SK-N-SH treated with all-trans-retinoic acid at 6 μM for 48 hours (cell line): ENCODE measurements around the gene ZNF805.

Source experiments
- ATAC-seq: fragments of 200-7000 bp; cut with Tn5 transposase; 3 replicates; pipeline ENCODE4 v1.9.1; 2020; ENCODE audit warnings: mild to moderate bottlenecking, moderate library complexity
- ARNTL ChIP-seq: fragments of 450-650 bp; formaldehyde crosslinking; IDR thresholded peaks from 2 replicates; pipeline ENCODE4 v1.5.0; 2020; ENCODE audit warnings: low read depth, mild to moderate bottlenecking, moderate library complexity, borderline replicate concordance
- BACH2 ChIP-seq: fragments of 250-450 bp; sonication (Bioruptor Pico); IDR thresholded peaks from 2 replicates; pipeline ENCODE4 v1.9.0; 2021; ENCODE audit warnings: mild to moderate bottlenecking, borderline replicate concordance
- CREB5 ChIP-seq: fragments of 250-450 bp; sonication (Bioruptor Pico); IDR thresholded peaks from 2 replicates; pipeline ENCODE4 v1.5.1; 2020; ENCODE audit warnings: low read depth, mild to moderate bottlenecking, moderate library complexity
- CSDC2 ChIP-seq: fragments of 250-450 bp; sonication (Bioruptor Pico); IDR thresholded peaks from 2 replicates; pipeline ENCODE4 v1.5.0; 2020; ENCODE audit warnings: mild to moderate bottlenecking, moderate library complexity
- CSRNP3 ChIP-seq: fragments of 250-450 bp; sonication (Bioruptor Pico); IDR thresholded peaks from 2 replicates; pipeline ENCODE4 v1.5.1; 2021; ENCODE audit warnings: mild to moderate bottlenecking, moderate library complexity
- ESRRG ChIP-seq: fragments of 250-450 bp; sonication (Bioruptor Pico); IDR thresholded peaks from 2 replicates; pipeline ENCODE4 v1.6.1; 2021; ENCODE audit warnings: mild to moderate bottlenecking
- ISL1 ChIP-seq: fragments of 250-450 bp; sonication (Bioruptor Pico); IDR thresholded peaks from 2 replicates; pipeline ENCODE4 v2.1.2; 2022; ENCODE audit warnings: mild to moderate bottlenecking, moderate library complexity
- PATZ1 ChIP-seq: fragments of 250-450 bp; sonication (Bioruptor Pico); IDR thresholded peaks from 2 replicates; pipeline ENCODE4 v1.8.0; 2020; ENCODE audit warnings: mild to moderate bottlenecking, moderate library complexity, borderline replicate concordance
- POU6F1 ChIP-seq: fragments of 250-450 bp; sonication (Bioruptor Pico); IDR thresholded peaks from 2 replicates; pipeline ENCODE4 v1.8.0; 2021; ENCODE audit warnings: low read depth, mild to moderate bottlenecking, moderate library complexity, borderline replicate concordance
- PPARA ChIP-seq: fragments of 250-450 bp; sonication (Bioruptor Pico); IDR thresholded peaks from 2 replicates; pipeline ENCODE4 v1.5.0; 2020; ENCODE audit warnings: mild to moderate bottlenecking, borderline replicate concordance
- RARB ChIP-seq: fragments of 250-450 bp; sonication (Bioruptor Pico); IDR thresholded peaks from 2 replicates; pipeline ENCODE4 v1.8.0; 2021; ENCODE audit warnings: mild to moderate bottlenecking, moderate library complexity
- SNAI2 ChIP-seq: fragments of 250-450 bp; sonication (Bioruptor Pico); IDR thresholded peaks from 2 replicates; pipeline ENCODE4 v1.5.0; 2020; ENCODE audit warnings: mild to moderate bottlenecking, moderate library complexity
- TOX ChIP-seq: fragments of 250-450 bp; sonication (Bioruptor Pico); IDR thresholded peaks from 2 replicates; pipeline ENCODE4 v1.8.0; 2021; ENCODE audit warnings: mild to moderate bottlenecking, moderate library complexity, borderline replicate concordance
- TSHZ2 ChIP-seq: fragments of 250-450 bp; sonication (Bioruptor Pico); IDR thresholded peaks from 2 replicates; pipeline ENCODE4 v1.5.0; 2020; ENCODE audit warnings: mild to moderate bottlenecking, moderate library complexity
- ZC3H10 ChIP-seq: fragments of 250-450 bp; sonication (Bioruptor Pico); IDR thresholded peaks from 2 replicates; pipeline ENCODE4 v1.5.1; 2021; ENCODE audit warnings: mild to moderate bottlenecking, moderate library complexity
- ZFP3 ChIP-seq: fragments of 250-450 bp; sonication (Bioruptor Pico); IDR thresholded peaks from 2 replicates; pipeline ENCODE4 v1.5.0; 2020; ENCODE audit warnings: mild to moderate bottlenecking, moderate library complexity
- ZFP30 ChIP-seq: fragments of 450-650 bp; formaldehyde crosslinking; IDR thresholded peaks from 2 replicates; pipeline ENCODE4 v1.5.0; 2022; ENCODE audit warnings: mild to moderate bottlenecking, moderate library complexity
- ZNF565 ChIP-seq: fragments of 450-650 bp; formaldehyde crosslinking; conservative IDR thresholded peaks from 2 replicates; pipeline ENCODE4 v1.5.0; 2020; ENCODE audit warnings: low read depth, mild to moderate bottlenecking, moderate library complexity
- ZNF70 ChIP-seq: fragments of 450-650 bp; formaldehyde crosslinking; IDR thresholded peaks from 2 replicates; pipeline ENCODE4 v1.5.0; 2020; ENCODE audit warnings: mild to moderate bottlenecking, moderate library complexity
- ZNF8 ChIP-seq: fragments of 450-650 bp; formaldehyde crosslinking; IDR thresholded peaks from 2 replicates; pipeline ENCODE4 v1.5.0; 2020; ENCODE audit warnings: mild to moderate bottlenecking, moderate library complexity

ZNF805 gene

DNA sequence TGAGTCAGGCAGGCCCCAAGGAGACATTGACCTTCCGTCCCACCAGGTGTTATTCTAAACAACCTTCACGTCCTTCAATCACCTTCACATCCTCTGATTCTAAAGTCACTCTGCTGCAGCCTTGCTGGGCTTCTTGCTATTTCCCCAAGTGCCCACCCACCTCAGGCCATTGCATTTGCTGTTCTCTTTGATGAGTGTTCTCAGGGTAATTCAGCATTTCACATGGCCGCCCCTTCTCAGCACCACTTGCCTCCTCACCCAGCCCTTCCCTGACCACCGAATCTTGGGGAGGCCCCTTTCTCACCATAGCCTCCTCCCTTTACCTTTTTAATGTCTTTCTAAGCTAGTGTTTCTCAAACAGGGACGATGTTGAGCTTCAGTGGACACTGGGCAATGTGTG is 4.6 kb downstream of the ZNF805 start (continued):
- no peak for TF ChIP-seq CREB5
- no peak for TF ChIP-seq ISL1 (CRISPR knock-in tag)
- TF ChIP-seq ARNTL (CRISPR knock-in tag) = no peak

DNA sequence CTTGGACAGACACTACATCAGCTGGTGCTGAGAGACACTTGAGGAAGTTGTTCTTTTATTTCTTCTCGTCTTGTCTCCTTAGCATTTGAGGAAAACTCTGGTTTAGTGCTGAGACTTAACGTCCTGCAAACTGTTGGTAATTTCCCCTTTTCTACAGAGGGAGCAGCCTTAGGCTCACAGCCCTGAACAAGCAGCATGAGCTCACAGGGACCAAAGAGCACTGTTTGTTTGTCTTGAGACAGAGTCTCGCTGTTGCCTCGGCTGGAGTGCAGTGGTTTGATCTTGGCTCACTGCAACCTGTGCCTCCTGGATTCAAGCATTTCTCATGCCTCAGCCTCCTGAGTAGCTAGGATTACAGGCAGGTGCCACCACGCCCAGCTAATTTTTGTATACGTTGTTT is 5.5 kb downstream of the ZNF805 start:
- TF ChIP-seq ZNF8 (no peak), BACH2 (CRISPR knock-in tag) (no peak), TOX (CRISPR knock-in tag) (no peak), POU6F1 (no peak), CSDC2 (no peak), RARB (CRISPR knock-in tag) (no peak), ZFP3 (no peak), CSRNP3 (no peak), CREB5 (no peak), ESRRG (CRISPR knock-in tag) (no peak), PPARA (CRISPR knock-in tag) (no peak), PATZ1 (CRISPR knock-in tag) (no peak), ZNF70 (no peak), ZC3H10 (no peak), ARNTL (CRISPR knock-in tag) (no peak), ZFP30 (no peak), TSHZ2 (CRISPR knock-in tag) (no peak), ZNF565 (CRISPR knock-in tag) (no peak)
- ATAC-seq = no peak

DNA sequence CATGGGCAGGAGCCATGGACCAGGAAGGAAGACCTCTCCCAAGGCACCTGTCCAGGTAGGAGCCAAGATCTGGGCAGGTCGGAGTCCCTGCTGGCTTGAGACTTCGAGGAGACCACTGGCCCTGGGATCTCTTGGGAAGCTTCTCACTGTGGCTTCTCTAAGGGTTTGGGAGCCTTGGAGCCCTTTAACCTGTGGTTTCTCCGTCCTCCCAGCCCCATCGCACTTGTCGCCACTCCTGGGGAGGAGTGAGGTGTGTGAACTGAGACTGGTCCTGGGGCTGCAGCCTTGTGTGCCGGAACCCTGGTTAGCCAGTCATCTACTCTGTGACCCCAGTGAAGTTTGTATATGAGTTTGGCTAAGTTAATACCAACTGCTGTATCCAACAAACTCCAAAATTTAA is 8.2 kb downstream of the ZNF805 start:
- ATAC-seq = no peak
- TF ChIP-seq ZFP30 = no peak
- no peak for TF ChIP-seq CSDC2
- TF ChIP-seq ZFP3 = no peak
- no peak for TF ChIP-seq ZNF70
- no peak for TF ChIP-seq SNAI2 (CRISPR knock-in tag)
- no peak for TF ChIP-seq CSRNP3
- TF ChIP-seq RARB (CRISPR knock-in tag) = no peak
